Measurements from ENCODE around the gene TFEB.

- TF ChIP-seq CTCF (conservative IDR thresholded peaks at IDR 0.05 in 1 of 2, IDR thresholded peaks at IDR 0.05 in 1 of 2; ENCODE audit: low read depth in 1 of 2, low read length in 2 of 2), result no peak
- TF ChIP-seq EZH2 (IDR thresholded peaks at IDR 0.05; ENCODE audit: low read length, missing control alignments), result no peak
Measured at GRCh38 chr6:41691426-41692079, 43.9 kb downstream of the TFEB start.
